Lower leg skin (tissue), 3 donors: ENCODE results near the gene APBA2.

ENCODE experiments used
- CTCF ChIP-seq, 3 donors: fragments of 450-650 bp; IDR thresholded peaks; one replicate each; pipeline ENCODE4 v1.5.1; 2016; ENCODE audit warnings: antibody characterized with exemption in 3 of 3, mild to moderate bottlenecking in 3 of 3, moderate library complexity in 2 of 3
- POLR2A ChIP-seq, 2 donors: fragments of 450-650 bp; IDR thresholded peaks; one replicate each; pipeline ENCODE4 v1.6.1; 2016 to 2017; ENCODE audit warnings: antibody characterized with exemption in 2 of 2, mild to moderate bottlenecking in 1 of 2, moderate library complexity in 1 of 2

- TF ChIP-seq CTCF (IDR thresholded peaks at IDR 0.05) (no peak), POLR2A (IDR thresholded peaks at IDR 0.05) (no peak)
Measured at GRCh38 chr15:28922707-28923012, 36.9 kb downstream of the APBA2 start.
